ENCODE measurements around the gene TANGO2.
"Not testable (repeated sequence)": the region's sequence is repeated elsewhere in the genome, so short reads cannot be mapped to it uniquely, and the experiment has no call there.

TANGO2 gene

GRCh38 chr22:20065896-20066616 is 45.1 kb downstream of the TANGO2 start:
- DNase-seq = no peak

- DNase-seq = no peak
These were observed 45.9 kb downstream of the TANGO2 start for GRCh38 chr22:20066617-20067383.

DNA sequence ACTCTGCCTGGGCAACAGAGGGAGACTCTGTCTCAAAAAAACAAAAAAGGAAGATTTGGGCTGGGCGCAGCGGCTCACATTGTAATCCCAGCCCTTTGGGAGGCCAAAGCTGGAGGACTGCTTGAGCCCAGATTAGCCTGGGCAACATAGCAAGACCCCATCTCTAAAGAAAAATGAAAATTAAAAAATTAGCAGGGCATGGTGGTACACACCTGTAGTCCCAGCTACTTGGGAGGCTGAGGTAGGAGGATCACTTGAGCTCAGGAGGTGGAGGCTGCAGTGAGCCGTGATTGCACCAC is 46.4 kb downstream of the TANGO2 start:
- DNase-seq = not testable (repeated sequence)

GRCh38 chr22:20068640-20069039 is 47.7 kb downstream of the TANGO2 start:
- no peak for DNase-seq

DNA sequence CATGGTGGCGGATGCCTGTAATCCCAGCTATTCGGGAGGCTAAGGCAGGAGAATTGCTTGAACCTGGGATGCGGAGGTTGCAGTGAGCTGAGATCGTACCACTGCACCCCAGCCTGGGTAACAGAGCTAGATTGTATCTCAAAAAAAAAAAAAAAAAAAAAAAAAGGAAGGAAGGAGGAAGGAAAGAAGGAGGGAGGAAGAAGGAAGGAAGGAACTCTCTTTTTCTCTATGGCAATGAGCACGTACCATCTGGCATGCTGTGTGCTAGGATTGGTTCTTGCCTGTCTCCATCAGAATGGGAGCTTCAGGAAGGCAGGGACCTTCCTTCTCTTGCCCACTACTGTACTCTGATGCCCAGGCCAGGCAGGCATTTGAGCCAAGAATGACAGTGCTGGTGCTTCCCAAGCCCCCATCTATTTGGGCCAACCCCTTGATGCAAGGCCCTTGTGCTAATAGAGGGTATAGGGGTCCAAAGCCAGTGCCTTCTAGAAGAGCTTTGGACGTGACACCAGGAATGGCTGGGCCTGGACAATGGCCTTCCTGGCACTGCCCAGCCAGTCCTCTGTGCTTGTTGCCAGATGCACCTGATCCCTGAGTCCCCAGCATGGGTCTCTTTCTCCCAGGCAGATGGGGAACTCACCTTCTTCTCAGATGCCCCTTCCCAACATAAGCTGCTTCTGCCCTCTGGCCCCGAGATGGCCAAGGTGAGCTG is 48.6 kb downstream of the TANGO2 start:
- no peak for DNase-seq

- DNase-seq = no peak
These were observed 50.6 kb downstream of the TANGO2 start for GRCh38 chr22:20071524-20071972.

DNA sequence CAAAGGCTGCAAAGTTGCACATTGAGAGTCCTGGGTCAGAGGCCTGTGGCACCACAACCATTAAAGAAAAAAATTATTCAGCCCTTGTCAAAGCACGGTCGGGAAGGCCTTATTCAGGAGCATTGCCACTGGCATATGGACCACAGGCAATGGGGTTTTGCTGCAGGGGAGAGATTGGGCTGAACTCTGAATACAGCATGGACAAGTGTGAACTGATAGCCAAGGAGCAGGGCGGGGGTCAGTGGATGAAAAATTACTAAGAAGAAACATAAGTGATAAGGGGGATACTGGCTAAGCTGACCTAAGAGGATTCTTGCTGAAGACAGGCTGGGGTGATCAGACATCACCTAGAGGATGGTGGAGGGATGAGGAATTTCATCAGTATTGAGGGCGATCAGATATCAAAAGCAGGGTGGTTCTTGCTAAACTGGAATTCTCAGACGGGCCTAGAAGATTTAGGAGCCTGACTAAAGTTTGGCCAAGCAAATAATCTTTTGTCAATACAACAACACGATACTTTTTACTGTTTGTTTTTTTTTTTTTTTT is 55.8 kb downstream of the TANGO2 start:
- DNase-seq = no peak

- DNase-seq = peak; percentile 89
These were observed 59.0 kb downstream of the TANGO2 start, which contains the start of gene DGCR8 for GRCh38 chr22:20079745-20080444. DGCR8 (plus strand) TSS chr22:20080241; CDS start chr22:20085964, 5,723 bp downstream.

GRCh38 chr22:20080445-20080775 is 59.5 kb downstream of the TANGO2 start:
- peak; percentile 51 for DNase-seq

DNA sequence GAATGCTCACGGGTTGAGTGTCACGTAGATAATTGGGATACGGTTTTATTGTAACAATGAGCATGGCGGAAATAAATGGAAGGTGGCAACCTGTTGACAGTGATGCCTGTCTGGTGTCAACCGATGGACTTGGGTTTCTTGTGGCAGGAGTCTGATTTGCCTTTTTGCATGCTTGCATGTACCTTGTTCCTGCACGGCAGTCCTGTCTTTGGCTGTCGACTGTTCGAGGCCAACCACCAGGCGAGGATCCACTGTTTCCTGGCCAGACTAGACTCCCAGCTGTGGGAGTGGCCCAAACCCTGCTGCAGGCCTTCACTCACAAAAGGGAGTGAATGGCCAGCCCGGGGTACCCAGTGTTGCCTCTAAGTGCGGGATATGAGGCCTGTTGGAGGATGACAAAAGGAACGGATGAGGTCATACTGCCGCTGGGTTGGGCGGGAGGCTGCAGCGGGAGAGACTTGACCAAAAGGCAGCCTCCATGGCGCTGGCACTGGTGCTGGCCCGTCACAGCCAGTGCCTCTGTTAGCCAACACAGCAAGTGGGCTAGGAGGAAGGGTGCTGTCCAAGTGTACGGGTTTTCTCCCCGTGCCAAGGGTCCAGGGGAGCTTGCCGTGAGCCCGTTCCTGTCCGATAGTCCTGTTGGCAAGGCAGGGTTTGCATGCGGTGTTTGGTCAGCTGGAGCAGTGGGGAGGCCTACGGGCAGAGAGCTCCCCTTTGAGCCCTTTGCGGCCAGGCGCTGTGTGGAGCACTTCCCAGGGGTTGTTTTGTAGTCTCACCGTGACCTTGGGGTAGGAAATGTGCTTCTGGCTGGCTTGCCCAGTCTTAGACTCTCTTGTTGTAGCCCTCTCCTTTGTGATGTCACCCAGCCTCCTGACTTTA is 60.1 kb downstream of the TANGO2 start:
- no peak for DNase-seq

GRCh38 chr22:20083157-20083890 is 62.4 kb downstream of the TANGO2 start:
- no peak for DNase-seq

GRCh38 chr22:20083891-20084546 is 63.1 kb downstream of the TANGO2 start:
- DNase-seq = no peak

DNA sequence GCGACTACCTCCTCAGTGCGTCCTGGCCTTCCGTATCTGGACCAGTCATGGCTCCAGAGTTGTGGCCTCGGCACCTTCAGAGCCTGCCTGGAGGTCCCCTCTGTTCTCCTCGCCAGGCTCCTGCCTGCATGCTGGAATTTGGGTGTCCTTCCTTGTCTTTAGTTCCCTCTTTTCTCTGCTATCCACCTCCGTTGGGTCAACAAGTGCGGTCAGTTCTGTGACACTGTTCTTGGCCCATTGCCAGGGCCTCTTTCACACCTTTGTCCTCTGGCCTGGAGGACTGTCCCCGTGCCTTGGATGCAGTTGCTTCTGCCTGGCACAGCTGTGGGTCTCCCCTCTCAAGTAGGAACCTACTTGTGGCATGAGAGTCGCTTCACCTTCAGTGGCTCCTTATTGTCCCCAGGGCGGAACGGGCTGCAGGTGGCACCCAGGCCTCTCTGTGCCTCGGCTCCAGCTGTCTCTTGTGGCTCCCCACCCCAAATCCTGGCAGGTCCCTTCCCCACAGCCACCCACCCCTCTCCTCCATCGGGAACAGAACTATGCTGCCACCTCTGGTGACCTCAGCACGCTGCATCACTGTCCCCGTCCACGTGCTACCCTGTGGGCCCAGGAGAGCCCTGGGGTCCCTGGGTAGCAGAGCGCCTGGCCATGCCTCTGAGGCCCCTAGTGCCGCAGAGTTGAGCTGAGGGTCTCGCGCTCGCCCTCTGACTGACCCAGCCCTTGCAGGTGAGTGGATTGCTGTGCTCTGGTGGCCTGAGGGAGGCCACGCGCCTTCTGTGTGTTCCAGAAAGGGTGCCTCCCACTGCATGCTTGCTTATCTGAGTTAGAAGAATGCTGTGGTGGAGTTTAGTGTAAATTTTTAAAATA is 63.9 kb downstream of the TANGO2 start:
- DNase-seq = no peak

DNA sequence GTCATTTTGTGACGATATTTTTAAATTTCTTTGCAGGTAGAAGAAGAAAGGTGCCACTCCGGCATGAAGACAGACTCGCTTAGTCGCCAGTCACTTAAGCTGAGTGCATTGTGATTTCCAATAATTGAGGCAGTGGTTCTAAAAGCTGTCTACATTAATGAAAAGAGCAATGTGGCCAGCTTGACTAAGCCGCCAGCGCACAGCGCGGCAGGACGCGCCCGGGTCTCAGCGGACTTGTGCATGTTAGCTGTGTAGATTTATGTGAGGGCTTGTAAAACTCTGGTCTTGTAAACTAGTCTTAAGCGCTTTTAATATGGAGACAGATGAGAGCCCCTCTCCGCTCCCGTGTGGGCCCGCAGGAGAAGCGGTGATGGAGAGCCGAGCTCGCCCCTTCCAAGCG is 64.7 kb downstream of the TANGO2 start:
- DNase-seq = no peak

DNA sequence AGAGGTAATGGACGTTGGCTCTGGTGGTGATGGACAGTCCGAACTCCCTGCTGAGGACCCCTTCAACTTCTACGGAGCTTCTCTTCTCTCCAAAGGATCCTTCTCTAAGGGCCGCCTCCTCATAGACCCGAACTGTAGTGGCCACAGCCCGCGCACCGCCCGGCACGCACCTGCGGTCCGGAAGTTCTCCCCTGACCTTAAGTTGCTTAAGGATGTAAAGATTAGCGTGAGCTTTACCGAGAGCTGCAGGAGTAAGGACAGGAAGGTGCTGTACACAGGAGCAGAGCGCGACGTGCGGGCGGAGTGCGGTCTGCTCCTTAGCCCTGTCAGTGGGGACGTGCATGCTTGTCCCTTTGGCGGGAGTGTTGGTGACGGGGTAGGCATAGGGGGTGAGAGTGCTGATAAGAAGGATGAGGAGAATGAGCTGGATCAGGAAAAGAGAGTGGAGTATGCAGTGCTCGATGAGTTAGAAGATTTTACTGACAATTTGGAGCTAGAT is 65.2 kb downstream of the TANGO2 start:
- no peak for DNase-seq

DNA sequence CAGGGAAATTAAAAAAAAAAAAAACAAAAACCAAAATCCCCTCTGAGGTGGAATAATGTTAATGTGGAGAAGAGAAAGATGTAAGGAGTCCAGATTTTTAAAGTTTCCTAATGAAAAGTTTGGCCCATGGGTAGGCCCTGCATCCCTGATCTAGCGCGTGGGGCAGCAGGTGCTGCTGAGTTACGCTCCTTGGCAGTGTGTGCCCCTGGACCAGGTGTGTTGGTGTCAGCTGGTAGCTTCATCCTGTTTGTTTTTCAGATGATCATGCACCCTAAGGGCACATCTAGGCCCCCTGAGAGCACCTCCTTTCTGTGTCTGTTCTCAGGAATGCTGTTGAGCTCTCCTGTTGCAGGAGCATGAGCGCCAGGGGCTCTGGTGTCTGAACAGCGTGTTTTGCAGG is 65.9 kb downstream of the TANGO2 start:
- DNase-seq = no peak

DNA sequence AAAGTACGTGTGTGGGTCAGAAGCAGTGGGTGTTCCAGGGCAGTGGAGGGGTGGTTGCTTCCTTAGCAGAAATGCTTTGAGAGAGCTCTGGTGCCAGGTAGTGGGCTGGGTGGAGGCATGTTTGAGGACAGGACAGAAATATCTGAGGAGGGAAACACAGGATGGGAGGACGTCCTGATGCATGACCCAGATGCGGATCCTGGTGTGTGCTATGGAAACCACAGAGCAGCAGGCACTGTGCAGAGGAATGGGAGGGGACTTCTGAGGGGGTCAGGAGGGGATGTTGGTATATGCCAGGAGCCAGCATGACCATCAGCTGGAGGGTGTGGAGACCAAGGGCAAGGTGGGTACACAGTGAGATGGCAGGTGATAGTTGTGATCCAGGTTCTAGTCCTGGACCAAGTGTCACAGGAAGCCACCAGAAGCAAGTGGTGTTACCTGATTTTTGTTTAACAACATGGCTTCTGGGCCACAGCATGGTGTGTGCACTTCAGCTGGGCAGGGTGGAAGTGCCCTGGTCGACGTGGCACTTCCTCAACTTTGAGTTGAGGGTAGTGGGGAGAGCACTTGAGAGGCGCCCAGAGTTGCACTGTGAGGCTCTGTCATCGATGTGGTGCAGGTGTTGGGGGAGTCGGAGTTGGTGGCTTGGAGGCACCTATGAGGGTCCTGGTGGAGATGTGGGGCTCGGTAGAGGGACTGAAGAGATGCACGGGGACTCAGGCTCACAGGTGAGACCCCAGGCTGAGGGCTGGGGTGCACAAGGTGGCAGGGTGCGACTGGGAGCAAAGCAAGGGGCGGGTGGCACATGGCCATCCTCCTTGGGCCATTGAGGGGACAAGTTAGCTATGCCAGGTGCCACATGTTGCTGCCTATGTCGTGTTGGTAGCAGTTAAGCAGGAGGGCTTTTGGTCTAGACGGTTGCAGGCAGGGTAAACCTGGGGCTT is 66.7 kb downstream of the TANGO2 start:
- no peak for DNase-seq

DNA sequence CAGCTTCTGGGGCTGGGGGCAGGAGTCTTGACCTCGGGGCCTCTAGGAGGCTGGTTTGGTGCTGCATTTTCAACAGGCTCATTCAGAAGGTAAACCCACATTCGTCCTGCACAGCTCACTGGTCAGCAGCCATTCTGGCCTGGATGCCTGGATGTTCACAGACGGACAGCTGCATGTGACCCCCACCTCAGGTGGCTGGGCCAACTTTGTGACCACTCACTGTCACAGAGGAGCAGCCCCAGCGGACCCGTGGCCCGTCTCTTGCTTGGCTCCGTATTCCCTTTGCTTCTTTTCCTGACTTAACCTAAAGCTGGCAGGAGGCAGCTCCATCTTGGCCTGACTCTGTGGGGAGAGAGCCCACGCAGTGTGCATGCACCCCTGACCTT is 67.3 kb downstream of the TANGO2 start:
- DNase-seq = no peak
